KMS-11 (cell line): ENCODE measurements around the gene CNPY3.
A peak's percentile ranks its signal among the peaks of the same experiment; 100 is the strongest.
"Not testable (repeated sequence)": the region's sequence is repeated elsewhere in the genome, so short reads cannot be mapped to it uniquely, and the experiment has no call there.

Experiments
- H2AFZ ChIP-seq: fragments of 200-600 bp; sonication (generic); 2 replicates; pipeline ENCODE4 v1.6.1; 2016; ENCODE audit warnings: antibody characterized with exemption, mixed run types, low read depth
- H3K27ac ChIP-seq: fragments of 200-600 bp; sonication (generic); 2 replicates; pipeline ENCODE4 v1.6.1; 2016; ENCODE audit warnings: mild to moderate bottlenecking, mixed run types
- H3K27me3 ChIP-seq: fragments of 200-600 bp; sonication (generic); 2 replicates; pipeline ENCODE4 v1.6.1; 2017; ENCODE audit warnings: mild to moderate bottlenecking, low read depth, mixed run types, moderate library complexity; ENCODE audit not compliant: insufficient read depth
- H3K36me3 ChIP-seq: fragments of 200-600 bp; sonication (generic); 2 replicates; pipeline ENCODE4 v1.6.1; 2017; ENCODE audit warnings: mild to moderate bottlenecking, mixed run types; ENCODE audit not compliant: insufficient read depth
- H3K4me1 ChIP-seq: fragments of 200-600 bp; sonication (generic); 2 replicates; pipeline ENCODE4 v1.6.1; 2016; ENCODE audit warnings: mild to moderate bottlenecking, low read depth, mixed run types; ENCODE audit not compliant: poor library complexity, severe bottlenecking
- H3K4me2 ChIP-seq: fragments of 200-600 bp; sonication (generic); 2 replicates; pipeline ENCODE4 v1.7.0; 2016; ENCODE audit warnings: mild to moderate bottlenecking, mixed run types
- H3K4me3 ChIP-seq: fragments of 200-600 bp; sonication (generic); IDR thresholded peaks from 2 replicates; pipeline ENCODE4 v1.6.1; 2017; ENCODE audit warnings: low read depth, low read length, mixed read lengths; ENCODE audit not compliant: insufficient read depth
- H3K79me2 ChIP-seq: fragments of 200-600 bp; sonication (generic); 2 replicates; pipeline ENCODE4 v1.6.1; 2016; ENCODE audit warnings: low read depth, mixed run types; ENCODE audit not compliant: insufficient read depth
- H3K9ac ChIP-seq: fragments of 200-600 bp; sonication (generic); 2 replicates; pipeline ENCODE4 v1.6.1; 2016; ENCODE audit warnings: mild to moderate bottlenecking, mixed run types
- H4K20me1 ChIP-seq: fragments of 200-600 bp; sonication (generic); 2 replicates; pipeline ENCODE4 v1.6.1; 2016; ENCODE audit warnings: mild to moderate bottlenecking, mixed run types; ENCODE audit not compliant: insufficient read depth
- CTCF ChIP-seq: fragments of 200-600 bp; sonication (generic); conservative IDR thresholded peaks from 2 replicates; pipeline ENCODE4 v1.6.1; 2017; ENCODE audit warnings: low read depth, mild to moderate bottlenecking, antibody characterized with exemption, low read length, moderate library complexity, mixed read lengths

Gene CNPY3

GRCh38 chr6:42928986-42929820 lies at the start of gene CNPY3:
CNPY3 (plus strand) TSS chr6:42929480; CDS start chr6:42929571, 91 bp downstream.
- Histone ChIP-seq H2AFZ (peak within 1 kb of the TSS; percentile 61), H3K27ac (peak within 1 kb of the TSS; percentile 86), H3K27me3 (no peaks in the 10 kb centered on the region), H4K20me1 (no peaks in the 10 kb centered on the region), H3K9ac (peak within 1 kb of the TSS; percentile 54), H3K4me2 (peak within 1 kb of the TSS; percentile 85), H3K4me1 (peaks cover 18% of the 10 kb centered on the region), H3K4me3 (no peak within 1 kb of the TSS), H3K36me3 (no peaks in the 10 kb centered on the region), H3K79me2 (peaks cover 34% of the 10 kb centered on the region)
- TF ChIP-seq CTCF = no peak

GRCh38 chr6:42880240-42880817 lies 49.0 kb upstream of the CNPY3 start:
- Histone ChIP-seq H3K27ac (peak overlapping the region; percentile 94), H3K36me3 (peaks cover 26% of the 10 kb centered on the region; the same call in 1 of the 2 replicates), H2AFZ (peak overlapping the region; percentile 75), H3K4me1 (peaks cover 15% of the 10 kb centered on the region), H3K4me2 (peak overlapping the region; percentile 65), H3K9ac (peak overlapping the region; percentile 91), H3K79me2 (peaks cover 38% of the 10 kb centered on the region)
- not testable (repeated sequence) for H4K20me1 ChIP-seq, H3K27me3 ChIP-seq, H3K4me3 ChIP-seq

GRCh38 chr6:42880871-42881270 lies 48.4 kb upstream of the CNPY3 start:
- not testable (repeated sequence) for H3K27me3 ChIP-seq, H3K4me3 ChIP-seq, H4K20me1 ChIP-seq, H2AFZ ChIP-seq
- peaks cover 15% of the 10 kb centered on the region for H3K4me1 ChIP-seq
- peaks cover 38% of the 10 kb centered on the region for H3K79me2 ChIP-seq
- H3K4me2 ChIP-seq = peak overlapping the region; percentile 65
- H3K36me3 ChIP-seq = peaks cover 31% of the 10 kb centered on the region; the same call in 1 of the 2 replicates
- peak overlapping the region; percentile 91; the same call in 1 of the 2 replicates for H3K9ac ChIP-seq
- H3K27ac ChIP-seq = peak overlapping the region; percentile 94; the same call in 1 of the 2 replicates

- Histone ChIP-seq H2AFZ (no peak overlapping the region), H3K79me2 (peaks cover 30% of the 10 kb centered on the region), H3K27me3 (no peaks in the 10 kb centered on the region), H3K4me2 (no peak overlapping the region), H3K4me3 (no peak overlapping the region), H3K27ac (no peak overlapping the region), H3K9ac (no peak overlapping the region), H3K36me3 (peaks cover 31% of the 10 kb centered on the region; the same call in 1 of the 2 replicates), H4K20me1 (no peaks in the 10 kb centered on the region), H3K4me1 (peaks cover 21% of the 10 kb centered on the region)
- no peak for TF ChIP-seq CTCF
Observed at GRCh38 chr6:42885702-42886101, 43.6 kb upstream of the CNPY3 start.

- Histone ChIP-seq H3K36me3 (peaks cover 24% of the 10 kb centered on the region; the same call in 1 of the 2 replicates), H3K4me1 (peaks cover 23% of the 10 kb centered on the region)
- not testable (repeated sequence) for H3K9ac ChIP-seq, H3K79me2 ChIP-seq, H3K27me3 ChIP-seq, H3K4me2 ChIP-seq, H2AFZ ChIP-seq, H3K27ac ChIP-seq, H4K20me1 ChIP-seq, H3K4me3 ChIP-seq
Observed at GRCh38 chr6:42888201-42888600, 41.1 kb upstream of the CNPY3 start.
